Activated gamma-delta T cell (primary cell): ENCODE results near the gene CATSPERD.

Source experiments
- DNase-seq: peaks from one replicate; lab custom pipeline; 2025; lab: John Stamatoyannopoulos, UW

Gene CATSPERD

DNA sequence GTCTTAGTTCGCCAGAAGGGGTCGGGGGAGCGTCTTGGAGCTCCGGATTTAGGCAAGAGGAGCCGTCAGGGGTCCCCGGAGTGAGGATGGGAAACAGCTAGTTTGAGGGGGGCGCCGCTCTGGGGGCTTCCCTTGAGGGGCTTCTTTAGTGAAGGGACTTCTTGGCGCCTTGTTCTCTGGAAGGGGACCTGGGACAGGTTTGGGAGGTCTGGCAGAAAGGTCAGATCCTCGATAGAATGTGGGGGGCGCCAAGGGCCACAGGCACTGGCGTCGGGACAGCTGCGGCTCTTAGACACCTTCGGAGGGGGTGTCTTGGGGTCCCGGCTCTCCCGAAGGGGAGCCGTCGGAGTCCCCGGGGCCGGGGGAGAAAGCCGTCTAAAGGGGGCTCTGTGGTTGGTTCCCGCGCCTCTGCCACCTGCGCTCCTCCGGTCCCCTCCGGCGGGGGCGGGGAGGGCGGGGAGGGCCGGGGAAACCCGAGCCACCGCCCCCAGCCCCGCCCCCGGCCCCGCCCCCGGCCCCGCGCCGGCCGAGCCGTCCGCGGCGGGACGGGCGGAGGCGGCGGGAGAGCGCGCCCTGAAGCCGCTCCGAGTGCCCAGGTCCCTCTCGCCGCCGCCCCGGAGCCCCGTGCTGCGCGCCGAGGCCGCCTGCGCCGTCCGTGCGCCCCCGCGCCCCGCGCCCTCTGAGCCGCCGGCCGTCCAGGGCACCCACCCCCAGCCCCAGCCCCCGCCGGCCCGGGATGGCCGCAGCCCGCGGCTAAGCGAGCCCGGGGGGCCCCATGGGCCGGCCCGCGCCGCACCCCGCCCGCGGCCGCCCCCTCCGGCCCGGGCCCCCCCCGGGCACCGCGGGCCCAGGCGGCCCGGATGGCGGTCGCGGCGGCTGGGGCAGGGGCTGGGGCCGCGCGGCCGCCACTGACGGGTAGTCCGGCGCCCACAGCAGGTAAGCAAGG is 84.4 kb downstream of the CATSPERD start, which contains the start of gene NRTN:
NRTN (plus strand) TSS at position 552 of the 946 bp plus-strand sequence. CDS start 19,099 bp downstream, outside the sequence.
- peak; percentile 34 for DNase-seq

DNA sequence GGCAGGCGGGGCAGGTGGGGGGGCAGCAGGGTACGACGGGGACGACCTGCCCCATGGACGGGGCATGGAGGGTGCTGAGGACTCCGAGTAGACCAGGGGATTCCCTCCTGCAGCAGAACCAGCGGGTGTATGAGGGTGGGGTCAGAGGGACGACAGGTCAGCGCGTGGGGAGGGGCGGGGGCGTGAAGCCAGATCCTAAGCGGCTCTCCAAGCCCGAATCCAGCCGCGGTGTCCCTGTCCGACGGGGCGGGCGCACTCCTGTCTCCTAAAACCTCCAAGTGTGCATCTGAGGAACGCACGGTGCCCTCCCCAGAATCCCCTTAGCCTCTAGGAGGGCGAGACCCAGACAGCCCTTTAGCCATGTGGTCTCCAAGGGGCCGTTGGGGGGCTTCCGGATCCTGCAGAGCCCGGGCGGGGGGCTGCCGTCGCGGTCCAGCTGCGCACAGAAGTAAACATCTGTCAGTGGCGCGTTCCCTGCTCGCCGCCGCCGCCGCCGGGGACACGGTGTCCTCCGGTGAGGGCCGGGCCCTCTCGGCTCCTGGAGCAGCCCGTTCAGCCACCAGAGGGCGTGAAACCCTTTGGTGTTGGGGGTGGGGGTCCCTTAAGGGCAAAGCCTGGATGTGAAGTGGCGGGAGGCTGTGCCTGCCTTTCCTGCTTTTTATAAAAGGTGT is 85.2 kb downstream of the CATSPERD start:
- no peak for DNase-seq

GRCh38 chr19:5806133-5806489 is 85.7 kb downstream of the CATSPERD start:
- no peak for DNase-seq

GRCh38 chr19:5806905-5807304 is 86.5 kb downstream of the CATSPERD start:
- DNase-seq: no peak

- DNase-seq: no peak
Observed at GRCh38 chr19:5808120-5808816, 87.8 kb downstream of the CATSPERD start.

- no peak for DNase-seq
Observed at GRCh38 chr19:5809053-5809452, 88.6 kb downstream of the CATSPERD start.

GRCh38 chr19:5809469-5809868 is 89.0 kb downstream of the CATSPERD start:
- no peak for DNase-seq

DNA sequence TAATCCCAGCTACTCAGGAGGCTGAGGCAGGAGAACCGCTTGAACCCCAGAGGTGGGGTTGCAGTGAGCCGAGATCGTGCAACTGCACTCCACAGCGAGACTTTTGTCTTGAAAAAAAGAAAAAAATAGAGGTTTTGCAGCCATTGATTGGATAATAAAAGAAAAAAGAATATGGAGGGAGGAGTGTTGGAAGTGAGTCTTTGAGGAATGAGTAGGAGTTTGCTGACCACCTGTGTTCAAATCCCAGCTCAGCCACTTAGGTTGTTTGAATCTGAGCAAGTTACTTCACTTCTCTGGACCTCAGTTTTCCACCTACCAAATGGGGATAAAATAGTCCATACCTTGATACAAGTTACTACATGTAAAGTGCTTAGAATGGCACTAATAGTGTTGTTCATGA is 90.7 kb downstream of the CATSPERD start:
- no peak for DNase-seq

GRCh38 chr19:5814123-5814851 is 93.8 kb downstream of the CATSPERD start:
- DNase-seq: no peak

DNA sequence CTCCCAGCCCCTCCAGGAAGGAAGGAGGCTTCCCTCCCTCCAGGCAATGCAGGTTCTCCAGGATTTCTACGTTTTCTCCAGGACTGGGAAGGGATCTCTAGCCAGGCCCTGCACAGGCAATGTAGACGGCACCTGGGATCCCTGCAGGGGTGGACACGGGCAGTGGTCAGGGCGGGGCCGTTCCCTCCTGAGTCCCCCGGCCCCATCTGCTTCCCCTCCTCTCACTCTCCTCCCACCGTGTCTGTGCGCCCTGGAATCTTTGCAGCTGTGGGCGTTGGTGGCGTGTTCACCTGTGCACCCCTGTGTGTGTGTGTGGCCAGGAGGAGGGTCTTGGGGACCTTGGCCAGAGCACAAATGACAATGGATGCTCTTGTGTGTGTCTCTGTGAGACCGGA is 94.4 kb downstream of the CATSPERD start:
- no peak for DNase-seq

DNA sequence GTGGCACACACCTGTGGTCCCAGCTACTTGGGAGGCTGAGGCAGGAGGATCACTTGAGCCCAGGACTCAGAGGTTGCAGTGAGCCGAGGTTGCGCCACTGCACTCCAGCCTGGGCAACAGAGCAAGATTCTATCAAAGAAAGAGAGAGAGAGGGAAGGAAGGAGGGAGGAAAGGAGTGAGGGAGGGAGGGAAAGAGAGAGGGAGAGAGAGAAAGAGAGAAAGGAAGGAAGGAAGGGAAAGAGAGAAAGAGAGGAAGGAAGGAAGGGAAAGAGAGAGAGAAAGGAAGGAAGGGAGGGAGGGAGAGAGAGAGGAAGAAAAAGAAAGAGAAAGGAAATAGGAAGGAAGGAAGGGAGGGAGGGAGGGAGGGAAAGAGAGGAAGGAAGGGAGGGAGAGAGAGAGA is 96.8 kb downstream of the CATSPERD start:
- DNase-seq: no peak

GRCh38 chr19:5818594-5818993 is 98.2 kb downstream of the CATSPERD start:
- DNase-seq: no peak

GRCh38 chr19:5820785-5821184 is 100.3 kb downstream of the CATSPERD start:
- no peak for DNase-seq

GRCh38 chr19:5821521-5822180 is 101.2 kb downstream of the CATSPERD start:
- no peak for DNase-seq

- DNase-seq: no peak
Observed at GRCh38 chr19:5822181-5822844, 101.9 kb downstream of the CATSPERD start.

DNA sequence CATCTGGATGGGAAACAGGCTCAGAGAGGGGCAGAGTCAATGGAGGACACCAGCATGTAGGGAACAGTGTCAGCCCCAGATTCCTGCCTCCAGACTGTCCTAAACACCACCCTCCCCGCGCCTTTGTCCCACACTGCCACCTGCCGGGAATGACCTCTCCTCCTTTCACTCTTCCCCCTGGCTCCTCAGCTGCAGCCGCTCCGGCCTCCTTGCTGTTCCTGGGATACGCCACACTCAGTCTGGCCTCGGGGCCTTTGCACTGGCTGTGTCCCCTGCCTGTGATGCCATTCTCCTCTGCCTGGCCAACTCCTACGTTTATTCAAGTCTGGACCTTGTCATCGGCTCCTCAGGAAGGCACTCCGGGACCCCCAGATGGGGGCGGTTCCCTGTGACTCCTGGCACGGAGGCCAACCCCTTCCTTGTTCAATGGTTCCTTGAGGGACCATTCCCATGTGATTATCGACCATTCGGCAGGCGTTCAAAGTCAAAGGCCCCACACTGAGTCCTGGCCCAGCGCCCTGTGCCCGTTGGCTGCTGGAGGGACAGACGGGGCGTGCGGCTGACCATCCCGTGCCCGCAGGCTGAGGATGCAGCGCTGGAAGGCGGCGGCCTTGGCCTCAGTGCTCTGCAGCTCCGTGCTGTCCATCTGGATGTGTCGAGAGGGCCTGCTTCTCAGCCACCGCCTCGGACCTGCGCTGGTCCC is 103.3 kb downstream of the CATSPERD start:
- DNase-seq: no peak

DNA sequence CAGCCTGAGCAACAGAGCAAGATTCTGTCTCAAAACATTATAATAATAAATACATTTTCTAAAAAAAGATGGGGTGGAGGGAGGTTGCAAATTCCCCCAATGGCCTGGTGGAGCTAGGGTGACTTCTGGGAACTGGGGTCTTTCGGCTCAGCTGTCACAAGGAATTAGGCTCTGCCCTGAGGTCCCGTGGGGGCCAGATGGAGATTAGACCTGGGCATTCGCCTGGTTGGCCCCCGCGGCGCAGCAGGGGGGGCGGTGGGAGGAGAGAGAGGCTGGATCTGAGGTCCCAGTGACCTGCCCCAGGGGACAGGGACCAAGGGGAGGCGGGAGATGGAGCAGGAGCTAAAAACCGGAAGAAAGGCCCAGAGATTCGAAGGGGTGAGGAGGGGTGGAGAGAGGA is 104.3 kb downstream of the CATSPERD start:
- no peak for DNase-seq

GRCh38 chr19:5825178-5825577 is 104.7 kb downstream of the CATSPERD start:
- no peak for DNase-seq

- DNase-seq: no peak
Observed at GRCh38 chr19:5826531-5827341, 106.3 kb downstream of the CATSPERD start.
